Large intestine (tissue), 3 donors: ENCODE data around the gene DRD2. TPM values are rescaled to one million over a fixed set of nuclear protein-coding genes. Genes with fewer than 3 reads are reported as not detected.

Experiments
- DNase-seq, 2 donors: peaks; one replicate each; pipeline versions ENCODE4 v3.0.0 to v3.0.0-alpha.2; 2013
- H3K27ac ChIP-seq: one replicate; pipeline ENCODE4 v1.5.1; 2013; ENCODE audit warnings: low read length
- H3K27me3 ChIP-seq: 2 replicates; pipeline ENCODE4 v1.6.1; 2013; ENCODE audit warnings: low read length; ENCODE audit not compliant: control insufficient read depth, insufficient read depth
- H3K36me3 ChIP-seq: 2 replicates; pipeline ENCODE4 v1.6.1; 2013; ENCODE audit warnings: low read length; ENCODE audit not compliant: control insufficient read depth, insufficient read depth
- H3K4me1 ChIP-seq: one replicate; pipeline ENCODE4 v1.6.1; 2013; ENCODE audit warnings: low read length; ENCODE audit not compliant: control insufficient read depth, insufficient read depth
- H3K4me3 ChIP-seq: one replicate; pipeline ENCODE4 v1.5.1; 2013; ENCODE audit warnings: low read length
- H3K9me3 ChIP-seq: one replicate; pipeline ENCODE4 v1.6.1; 2013; ENCODE audit warnings: mild to moderate bottlenecking, low read depth, low read length, moderate library complexity; ENCODE audit not compliant: control insufficient read depth
- WGBS: methylation state at CpG from one replicate; pipeline ENCODE4 v1.1.5; 2013; ENCODE audit warnings: low lambda C conversion rate; ENCODE audit not compliant: insufficient coverage; 5-methylcytosine and 5-hydroxymethylcytosine counted together
- polyA plus RNA-seq: library from polyadenylated mRNA; unstranded; fragments of 120-200 nt; gene quantifications from one replicate; pipeline ENCODE4 v1.2.1, GENCODE V29; 2013

The DRD2 gene
- polyA plus RNA-seq, 1 donor: 0.66 TPM

GRCh38 chr11:113505541-113506375 is 30.6 kb upstream of the DRD2 start:
- no peaks in the 10 kb centered on the region for H3K36me3 ChIP-seq
- H3K4me3 ChIP-seq: no peak overlapping the region
- no peaks in the 10 kb centered on the region for H3K9me3 ChIP-seq
- H3K27me3 ChIP-seq: no peaks in the 10 kb centered on the region
- WGBS: 33% methylated on average over 1 of the region's 12 CpGs
- H3K27ac ChIP-seq: peak overlapping the region; percentile 31
- peaks cover 3% of the 10 kb centered on the region for H3K4me1 ChIP-seq
- peak; percentile 26 to 68 for DNase-seq

GRCh38 chr11:113505046-113505445 is 29.8 kb upstream of the DRD2 start:
- peak in 1 of 2 donors; percentile 18 for DNase-seq
- no peak overlapping the region for H3K4me3 ChIP-seq
- H3K27me3 ChIP-seq: no peaks in the 10 kb centered on the region
- H3K4me1 ChIP-seq: peaks cover 3% of the 10 kb centered on the region
- WGBS: no CpG with 5 or more reads among the region's 3 CpGs
- no peaks in the 10 kb centered on the region for H3K36me3 ChIP-seq
- H3K27ac ChIP-seq: peak overlapping the region; percentile 7
- no peaks in the 10 kb centered on the region for H3K9me3 ChIP-seq

DNA sequence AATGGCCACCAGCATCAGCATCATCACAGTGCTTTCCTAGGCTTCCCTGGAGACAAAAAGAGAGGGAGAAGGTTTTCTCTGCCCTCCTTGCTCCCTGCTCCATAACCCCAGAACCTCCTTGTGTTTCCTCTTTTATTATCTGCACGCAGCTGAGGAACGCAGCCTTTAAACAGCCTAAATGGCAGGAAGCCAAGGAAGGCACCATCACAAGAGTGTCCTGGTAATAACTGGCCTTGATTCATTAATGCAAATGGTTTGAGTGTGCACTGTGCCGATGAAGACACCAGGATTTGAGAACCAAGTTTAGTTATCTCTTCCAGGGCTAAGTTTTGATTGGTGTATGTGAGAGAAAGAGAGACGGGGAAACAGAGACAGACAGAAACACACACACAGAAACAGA is 29.4 kb upstream of the DRD2 start:
- H3K4me1 ChIP-seq: peaks cover 3% of the 10 kb centered on the region
- H3K36me3 ChIP-seq: no peaks in the 10 kb centered on the region
- H3K27ac ChIP-seq: no peak overlapping the region
- no peaks in the 10 kb centered on the region for H3K27me3 ChIP-seq
- 83% methylated on average over 1 of the region's 4 CpGs for WGBS
- H3K4me3 ChIP-seq: no peak overlapping the region
- H3K9me3 ChIP-seq: no peaks in the 10 kb centered on the region
- DNase-seq: no peak

DNA sequence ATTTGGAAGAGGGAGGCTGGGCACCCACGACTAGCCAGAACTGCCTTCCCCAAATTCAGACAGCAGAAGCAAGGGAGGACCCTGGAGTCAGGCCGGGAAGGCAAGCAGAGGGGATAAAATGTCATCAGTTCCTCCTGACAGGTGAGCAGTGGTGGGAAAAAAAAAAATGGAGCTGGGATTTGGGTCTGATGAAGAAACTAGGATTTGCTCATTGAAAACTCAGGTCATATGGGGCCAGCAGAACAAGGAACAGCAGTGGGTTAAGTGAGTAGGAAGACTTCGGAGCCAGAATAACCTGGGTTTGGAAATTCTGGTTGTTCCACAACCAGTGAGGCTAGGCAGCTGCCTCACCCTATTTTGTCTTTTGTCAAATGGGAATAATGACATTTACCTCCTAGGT is 28.9 kb upstream of the DRD2 start:
- no peaks in the 10 kb centered on the region for H3K36me3 ChIP-seq
- peaks cover 3% of the 10 kb centered on the region for H3K4me1 ChIP-seq
- no peak for DNase-seq
- H3K4me3 ChIP-seq: no peak overlapping the region
- H3K9me3 ChIP-seq: no peaks in the 10 kb centered on the region
- H3K27me3 ChIP-seq: no peaks in the 10 kb centered on the region
- no peak overlapping the region for H3K27ac ChIP-seq
- no CpG with 5 or more reads among the region's 3 CpGs for WGBS

GRCh38 chr11:113497066-113497910 is 22.1 kb upstream of the DRD2 start:
- H3K4me3 ChIP-seq: no peak overlapping the region
- no peaks in the 10 kb centered on the region for H3K9me3 ChIP-seq
- 100% methylated on average over 1 of the region's 4 CpGs for WGBS
- no peak for DNase-seq
- no peaks in the 10 kb centered on the region for H3K27me3 ChIP-seq
- H3K27ac ChIP-seq: no peak overlapping the region
- no peaks in the 10 kb centered on the region for H3K4me1 ChIP-seq
- no peaks in the 10 kb centered on the region for H3K36me3 ChIP-seq

- DNase-seq: no peak
- H3K4me3 ChIP-seq: no peak overlapping the region
- H3K4me1 ChIP-seq: no peaks in the 10 kb centered on the region
- no peak overlapping the region for H3K27ac ChIP-seq
- no peaks in the 10 kb centered on the region for H3K9me3 ChIP-seq
- no peaks in the 10 kb centered on the region for H3K36me3 ChIP-seq
- no CpG with 5 or more reads among the region's 3 CpGs for WGBS
- H3K27me3 ChIP-seq: no peaks in the 10 kb centered on the region
Observed at GRCh38 chr11:113496026-113496651, 20.9 kb upstream of the DRD2 start.

GRCh38 chr11:113494021-113494420 is 18.8 kb upstream of the DRD2 start:
- Histone ChIP-seq H3K27ac (no peak overlapping the region), H3K9me3 (no peaks in the 10 kb centered on the region), H3K27me3 (no peaks in the 10 kb centered on the region), H3K36me3 (no peaks in the 10 kb centered on the region), H3K4me3 (no peak overlapping the region), H3K4me1 (no peaks in the 10 kb centered on the region)
- no peak for DNase-seq
- WGBS: no CpG with 5 or more reads among the region's 6 CpGs

DNA sequence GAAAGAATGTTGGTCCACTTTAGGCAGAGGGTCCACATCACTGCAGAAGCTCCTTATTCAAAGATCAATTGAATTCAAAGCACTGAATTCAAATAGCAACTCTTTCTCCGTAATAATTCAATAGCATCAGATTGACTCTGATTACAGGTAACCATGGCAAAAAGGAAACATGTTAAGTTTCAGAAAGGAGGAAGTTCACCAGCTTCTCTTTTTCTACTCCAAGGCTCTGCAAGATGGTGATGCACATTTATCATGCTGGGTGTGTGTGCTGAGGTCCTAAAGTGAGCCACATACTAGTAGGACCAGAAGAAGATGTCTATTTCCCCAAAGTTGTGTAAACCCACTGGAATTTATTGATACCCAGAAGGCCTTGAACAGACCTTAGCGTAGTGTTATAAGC is 18.0 kb upstream of the DRD2 start:
- no peak for DNase-seq
- Histone ChIP-seq H3K4me1 (no peaks in the 10 kb centered on the region), H3K4me3 (no peak overlapping the region), H3K9me3 (no peaks in the 10 kb centered on the region), H3K27ac (no peak overlapping the region), H3K36me3 (no peaks in the 10 kb centered on the region), H3K27me3 (no peaks in the 10 kb centered on the region)
- WGBS: no CpG with 5 or more reads among the region's 2 CpGs

DNA sequence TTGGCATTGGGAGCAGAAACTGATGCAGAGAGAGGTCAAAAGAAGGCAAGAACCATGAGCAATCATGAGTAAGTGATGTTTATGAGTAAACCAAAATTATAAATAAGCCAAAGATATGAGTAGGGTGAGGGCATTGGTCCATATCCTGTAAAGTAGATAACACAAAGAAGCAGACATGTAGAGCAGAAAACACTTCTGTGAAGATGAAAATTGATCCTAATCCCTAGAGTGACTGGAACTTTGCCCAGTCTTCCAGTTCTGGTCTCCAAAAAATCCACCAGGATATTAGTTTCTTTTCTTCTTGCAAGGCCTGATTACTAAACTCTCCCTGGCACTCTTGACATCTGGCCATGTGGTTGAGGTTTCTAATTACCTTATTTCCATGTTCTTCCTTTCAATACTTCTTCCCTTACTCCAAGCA is 13.7 kb upstream of the DRD2 start:
- Histone ChIP-seq H3K4me1 (no peaks in the 10 kb centered on the region), H3K36me3 (no peaks in the 10 kb centered on the region), H3K27me3 (no peaks in the 10 kb centered on the region), H3K27ac (no peak overlapping the region), H3K9me3 (no peaks in the 10 kb centered on the region), H3K4me3 (no peak overlapping the region)
- DNase-seq: no peak

DNA sequence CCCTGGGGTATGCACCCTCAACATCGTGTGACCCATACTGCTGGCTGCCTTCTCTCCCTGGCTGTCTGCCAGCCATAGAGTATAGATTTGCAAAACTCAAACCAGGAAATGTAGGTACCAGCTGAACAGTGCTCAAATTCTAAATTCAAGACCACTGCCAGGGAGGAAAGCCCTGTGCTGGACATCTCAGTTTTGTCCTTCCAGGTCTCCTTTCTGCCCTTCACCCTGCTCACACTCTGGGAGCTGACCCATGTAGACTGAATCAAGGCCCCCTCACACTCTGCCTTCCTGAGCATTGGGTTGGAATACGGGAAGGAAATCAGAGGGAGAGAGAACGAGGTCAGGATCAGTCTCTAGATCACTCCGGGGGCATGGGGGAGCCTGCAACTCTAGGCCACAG is 12.4 kb upstream of the DRD2 start:
- DNase-seq: no peak
- no peak overlapping the region for H3K27ac ChIP-seq
- H3K4me3 ChIP-seq: no peak overlapping the region
- no peaks in the 10 kb centered on the region for H3K4me1 ChIP-seq
- H3K27me3 ChIP-seq: no peaks in the 10 kb centered on the region
- H3K9me3 ChIP-seq: no peaks in the 10 kb centered on the region
- no CpG with 5 or more reads among the region's 4 CpGs for WGBS
- no peaks in the 10 kb centered on the region for H3K36me3 ChIP-seq
